LNCAP (cell line): ENCODE results near the gene SYNGAP1.

Experiments
- TF ChIP-seq, protein P1 (sequence below): fragments of 450-650 bp; IDR thresholded peaks from 2 replicates; pipeline ENCODE4 v1.5.1; 2017; ENCODE audit warnings: mild to moderate bottlenecking

SYNGAP1 gene

DNA sequence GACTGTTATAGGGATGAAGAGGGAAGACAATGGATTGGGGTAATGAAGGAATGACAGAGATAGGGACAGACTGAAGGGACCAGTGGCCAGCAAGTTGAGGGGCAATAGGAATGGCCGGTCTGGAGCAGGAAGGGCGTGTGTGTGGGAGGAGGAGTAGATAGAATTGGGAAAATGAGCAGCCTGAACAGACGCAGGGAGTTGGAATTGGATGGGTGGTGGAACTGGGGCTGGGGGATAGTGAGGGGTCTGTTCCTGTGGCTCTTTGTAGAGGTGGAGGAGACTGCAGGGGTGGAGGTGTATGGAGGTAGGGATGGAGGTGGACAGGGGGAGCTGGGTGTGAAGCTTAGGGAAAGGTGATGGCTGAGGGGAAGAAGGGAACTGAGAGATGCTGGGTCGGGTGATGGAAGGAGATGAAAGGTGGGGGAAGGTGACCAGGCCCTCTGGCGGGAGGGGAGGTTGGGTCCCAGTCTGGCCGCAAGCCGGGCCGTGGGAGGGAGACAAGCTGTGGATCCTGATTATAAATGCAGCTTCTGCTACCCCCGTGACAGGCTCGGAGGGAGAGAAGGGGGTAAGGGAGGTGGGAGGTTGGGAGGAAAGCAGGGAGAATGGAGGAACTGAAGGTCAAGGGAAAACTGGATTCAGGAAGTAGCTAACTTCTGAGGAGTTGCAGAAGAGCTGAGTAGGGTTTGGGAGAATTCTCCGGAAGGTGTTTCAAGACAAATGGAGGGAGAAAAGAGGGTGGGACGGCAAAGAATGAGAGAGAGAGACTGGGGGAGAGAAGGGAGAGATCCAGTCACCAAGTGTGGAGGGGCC, 5.2 kb downstream of the SYNGAP1 start:
- TF ChIP-seq, protein P1, sequence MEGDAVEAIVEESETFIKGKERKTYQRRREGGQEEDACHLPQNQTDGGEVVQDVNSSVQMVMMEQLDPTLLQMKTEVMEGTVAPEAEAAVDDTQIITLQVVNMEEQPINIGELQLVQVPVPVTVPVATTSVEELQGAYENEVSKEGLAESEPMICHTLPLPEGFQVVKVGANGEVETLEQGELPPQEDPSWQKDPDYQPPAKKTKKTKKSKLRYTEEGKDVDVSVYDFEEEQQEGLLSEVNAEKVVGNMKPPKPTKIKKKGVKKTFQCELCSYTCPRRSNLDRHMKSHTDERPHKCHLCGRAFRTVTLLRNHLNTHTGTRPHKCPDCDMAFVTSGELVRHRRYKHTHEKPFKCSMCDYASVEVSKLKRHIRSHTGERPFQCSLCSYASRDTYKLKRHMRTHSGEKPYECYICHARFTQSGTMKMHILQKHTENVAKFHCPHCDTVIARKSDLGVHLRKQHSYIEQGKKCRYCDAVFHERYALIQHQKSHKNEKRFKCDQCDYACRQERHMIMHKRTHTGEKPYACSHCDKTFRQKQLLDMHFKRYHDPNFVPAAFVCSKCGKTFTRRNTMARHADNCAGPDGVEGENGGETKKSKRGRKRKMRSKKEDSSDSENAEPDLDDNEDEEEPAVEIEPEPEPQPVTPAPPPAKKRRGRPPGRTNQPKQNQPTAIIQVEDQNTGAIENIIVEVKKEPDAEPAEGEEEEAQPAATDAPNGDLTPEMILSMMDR, result no peak

DNA sequence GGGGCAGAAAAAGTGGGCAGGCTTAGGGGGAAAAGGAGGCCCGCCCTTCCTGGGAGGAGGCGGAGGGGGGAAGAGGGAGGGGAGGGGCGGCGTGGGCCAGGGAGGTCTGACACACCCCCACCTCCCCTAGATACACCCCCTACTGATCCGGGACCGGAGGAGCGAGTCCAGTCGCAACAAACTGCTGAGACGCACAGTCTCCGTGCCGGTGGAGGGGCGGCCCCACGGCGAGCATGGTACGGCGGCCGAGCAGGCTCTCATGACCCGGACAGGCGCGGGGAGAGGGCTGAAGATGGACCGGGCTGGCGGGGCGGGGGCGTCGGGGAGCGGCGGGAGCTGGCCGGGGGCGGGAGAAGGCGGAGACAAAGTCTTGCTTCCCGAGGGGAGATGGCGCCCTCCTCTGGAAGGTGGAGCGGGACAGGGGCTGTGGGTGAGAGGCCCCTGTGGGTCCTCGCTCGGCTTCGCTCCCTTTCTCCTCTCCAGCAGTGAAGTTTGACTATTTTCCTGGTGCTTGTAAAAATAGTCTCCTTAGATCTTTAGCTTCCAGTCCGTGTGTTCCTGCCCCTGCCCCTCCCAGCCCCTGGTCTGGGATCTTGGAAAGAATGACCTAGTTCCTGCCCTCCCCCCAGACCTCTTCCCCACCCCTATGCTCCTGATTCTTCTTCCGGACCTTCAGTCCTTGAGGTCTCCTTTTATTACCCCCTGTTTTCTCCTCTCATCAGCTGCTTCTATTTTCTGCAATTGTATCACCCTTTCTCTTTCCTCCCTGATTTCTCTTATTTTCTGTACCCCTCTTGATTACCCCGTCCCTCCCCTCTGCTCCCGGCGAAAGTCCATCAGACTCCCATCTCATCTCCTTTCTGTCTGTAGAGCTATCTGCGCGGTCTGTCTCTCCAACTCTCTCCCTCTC, 6.1 kb downstream of the SYNGAP1 start:
- TF ChIP-seq, protein P1, result peak; percentile 51; the same call in 1 of the 2 replicates

DNA sequence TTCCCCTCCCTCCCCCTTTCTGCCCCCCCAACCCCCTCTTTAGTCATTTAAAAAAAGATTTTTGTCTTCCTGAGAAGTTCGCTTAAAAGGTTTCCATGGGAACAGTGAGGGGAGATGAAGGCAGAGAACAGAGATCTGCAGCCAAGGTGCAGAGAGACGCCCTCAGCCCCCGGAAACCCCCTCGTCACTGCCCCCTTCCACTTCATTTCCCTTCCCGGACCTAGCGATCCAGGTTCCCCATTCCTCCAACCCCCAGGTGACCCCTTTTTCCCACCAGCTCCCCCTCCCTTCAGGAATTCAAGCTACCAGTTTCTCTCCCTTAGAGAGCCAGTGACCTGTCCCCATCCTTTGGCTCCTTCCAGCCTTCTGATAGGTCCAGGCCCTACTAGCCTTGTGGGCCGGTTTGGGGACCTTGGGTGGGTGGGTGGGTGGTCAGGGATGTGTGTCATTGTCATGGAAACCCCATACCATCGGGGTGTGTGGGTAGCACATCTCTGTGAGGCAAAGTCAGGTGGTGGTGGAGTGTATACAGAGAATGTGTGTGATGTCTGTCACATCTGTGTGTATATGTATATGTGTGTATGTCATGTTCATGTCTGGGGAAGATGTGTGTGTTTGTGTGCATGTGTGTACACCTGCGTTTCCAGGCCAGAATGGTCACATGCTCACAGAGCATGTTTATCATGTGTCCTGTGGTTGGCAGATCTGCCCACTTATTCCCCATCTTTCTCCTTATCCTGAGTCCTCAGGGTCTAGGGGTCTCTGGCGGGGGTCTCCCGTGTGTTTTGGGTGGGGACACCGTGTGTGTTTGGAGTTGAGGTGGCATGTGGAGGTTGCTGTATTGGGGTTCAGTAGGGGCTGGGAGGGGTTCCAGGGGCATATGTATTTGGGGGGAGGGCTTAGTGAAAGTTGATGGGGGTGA, 7.0 kb downstream of the SYNGAP1 start:
- TF ChIP-seq, protein P1, result no peak

DNA sequence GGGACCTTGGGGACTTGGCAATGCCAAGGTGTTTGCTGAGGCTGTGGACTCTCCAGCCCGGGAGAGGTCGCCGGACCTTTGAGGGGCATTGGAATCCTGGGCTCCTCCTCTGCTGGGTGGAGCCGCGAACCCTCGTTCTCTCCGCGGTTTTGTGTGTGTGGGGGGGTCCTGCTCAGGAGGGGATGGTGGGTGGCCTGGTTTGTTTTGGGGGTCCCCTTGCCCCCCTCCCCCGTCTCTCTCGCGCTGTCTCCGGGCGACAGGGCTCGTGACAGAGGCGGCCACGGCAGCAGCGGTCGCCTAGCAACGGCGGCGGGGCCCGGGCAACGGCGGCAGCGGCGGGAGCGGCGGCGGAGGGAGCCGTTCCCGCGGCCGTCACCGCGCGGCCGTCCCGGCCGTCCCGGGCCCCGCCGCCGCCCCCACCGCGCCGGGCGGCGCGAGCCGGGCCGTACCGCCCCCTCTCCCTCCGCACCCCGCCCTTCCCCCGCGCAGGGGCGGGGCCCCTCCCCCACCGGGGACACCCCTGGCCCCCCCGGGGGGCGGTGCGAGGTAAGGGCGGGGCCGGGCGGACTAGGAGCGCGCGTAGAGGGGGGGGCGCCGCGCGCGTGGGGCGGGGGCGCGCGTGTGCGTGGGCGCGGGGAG, 7.8 kb downstream of the SYNGAP1 start:
- TF ChIP-seq, protein P1, result no peak

DNA sequence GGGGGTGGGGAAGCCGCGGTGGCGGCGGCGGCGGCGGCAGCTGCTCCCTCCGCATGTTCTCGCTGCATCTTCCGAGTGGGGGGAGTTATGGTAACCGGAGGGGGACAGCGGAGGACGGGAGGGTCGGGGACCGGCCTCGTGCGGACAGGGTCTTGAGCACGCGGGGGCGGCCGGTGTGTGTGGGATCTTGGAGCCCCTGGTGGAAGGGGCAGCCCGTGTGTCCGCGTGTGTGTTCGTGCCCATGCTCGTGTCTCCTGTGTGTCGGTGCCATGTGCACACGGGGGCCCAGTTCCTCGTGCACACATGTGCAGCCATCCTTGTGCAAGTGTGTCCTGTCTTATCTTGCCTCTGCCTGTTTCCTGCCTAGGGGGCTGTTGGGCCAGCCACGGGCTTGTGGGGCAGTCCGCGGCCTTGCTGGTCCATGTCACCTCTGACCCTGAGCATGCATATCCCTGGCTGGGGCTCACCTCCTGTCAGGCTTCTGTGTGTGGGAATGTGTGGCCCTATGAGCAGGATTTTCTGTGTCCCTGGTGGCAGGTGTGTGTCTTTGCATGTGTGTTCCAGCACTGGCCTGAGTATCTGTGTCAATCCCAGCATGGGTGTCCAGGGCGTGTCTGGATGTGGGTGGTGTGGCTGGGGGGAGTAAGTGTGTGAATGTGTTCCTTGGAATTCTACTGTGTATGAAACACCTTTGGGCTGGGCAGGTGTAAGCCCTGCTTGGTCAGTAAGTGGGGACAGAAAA, 8.5 kb downstream of the SYNGAP1 start:
- TF ChIP-seq, protein P1, result peak; percentile 24; the same call in 1 of the 2 replicates

DNA sequence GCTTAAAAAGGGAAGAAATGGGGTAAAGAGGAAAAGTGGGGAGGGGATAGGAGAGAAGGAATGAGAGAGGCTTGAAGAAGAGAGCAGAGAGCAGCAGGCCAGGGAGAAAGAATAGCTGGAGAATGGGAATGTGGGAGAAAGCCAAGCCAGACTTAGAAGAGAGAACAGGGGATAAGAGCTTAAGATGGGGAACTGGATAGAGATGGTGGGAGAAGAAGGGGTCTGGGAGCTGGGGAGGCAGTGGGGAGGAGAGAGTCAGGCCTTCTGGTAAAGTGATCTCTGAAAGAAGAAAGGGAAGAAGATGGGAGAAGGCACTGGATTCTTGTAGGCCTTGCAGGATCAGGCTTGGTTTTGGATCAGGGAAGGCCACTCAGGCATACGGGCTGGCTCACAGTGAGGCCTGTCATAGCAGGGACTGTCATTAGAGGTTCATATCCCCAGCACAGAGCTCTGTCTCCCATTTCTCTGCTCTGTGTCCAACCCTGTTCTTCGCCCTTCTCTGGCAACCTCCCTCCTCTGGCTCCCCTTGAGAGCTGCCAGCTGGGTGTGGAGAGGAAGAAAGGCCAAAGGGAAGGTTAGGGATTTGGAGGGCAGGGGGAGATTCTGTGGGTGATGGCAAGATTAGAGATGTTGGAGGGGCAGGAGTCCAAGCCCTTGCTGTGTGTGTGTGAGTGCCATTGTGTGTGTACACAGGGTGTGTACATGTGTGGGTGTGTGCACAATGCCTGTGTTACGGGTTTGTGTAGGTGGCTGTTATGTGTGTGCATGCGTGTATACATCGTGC, 9.3 kb downstream of the SYNGAP1 start:
- TF ChIP-seq, protein P1, result no peak
